ENCODE measurements around the gene CTBP1. TPM values are rescaled to one million over a fixed set of nuclear protein-coding genes. Genes with fewer than 3 reads are reported as not detected.

The CTBP1 gene
- total and polyA plus RNA-seq, 8 donors, result 91.5 to 131 (median 109) TPM

GRCh38 chr4:1207603-1208265, 41.2 kb downstream of the CTBP1 start:
- intact Hi-C loops (cut with DNase I), result no loop called here
- ATAC-seq (peak; percentile 28 to 67 (median 64)), DNase-seq (peak in 4 of 6 donors; percentile 68 to 86 (median 78)), FAIRE-seq (no peak)
- Histone ChIP-seq H3K36me3 (peaks cover 0 to 7% (median 6%) of the 10 kb centered on the region in 3 donors), H3K4me1 (peaks cover 10 to 35% (median 19%) of the 10 kb centered on the region in 3 donors), H3K4me3 (no peak overlapping the region), H3K27ac (peak overlapping the region in 2 of 4 donors; percentile 30 to 38), H3K9me3 (no peaks in the 10 kb centered on the region), H3K27me3 (no peaks in the 10 kb centered on the region)
- WGBS, 2 donors, result 59 to 60% methylated on average over 28 of the region's 31 CpGs
- no peak for TF ChIP-seq CTCF (IDR thresholded peaks at IDR 0.05)

GRCh38 chr4:1207157-1207470, 41.8 kb downstream of the CTBP1 start:
- DNase-seq (peak in 5 of 6 donors; percentile 5 to 82 (median 32)), ATAC-seq (no peak), FAIRE-seq (no peak)
- no peaks in the 10 kb centered on the region for H3K9me3 ChIP-seq
- intact Hi-C loops (cut with DNase I), result no loop called here
- WGBS, 2 donors, result 92 to 94% methylated on average over 12 of the region's 12 CpGs
- TF ChIP-seq CTCF (IDR thresholded peaks at IDR 0.05), result no peak
- H3K4me1 ChIP-seq, result peaks cover 10 to 29% (median 13%) of the 10 kb centered on the region in 3 donors
- no peak overlapping the region for H3K4me3 ChIP-seq
- H3K27me3 ChIP-seq, result no peaks in the 10 kb centered on the region
- peaks cover 0 to under 1% (median 0%) of the 10 kb centered on the region in 3 donors for H3K36me3 ChIP-seq
- H3K27ac ChIP-seq, result no peak overlapping the region

- 90 to 91% methylated on average over 17 to 21 of the region's 21 CpGs for WGBS, 2 donors
- Histone ChIP-seq H3K27me3 (no peaks in the 10 kb centered on the region), H3K4me3 (no peak overlapping the region), H3K4me1 (peaks cover 8 to 23% (median 13%) of the 10 kb centered on the region in 3 donors), H3K27ac (no peak overlapping the region), H3K9me3 (no peaks in the 10 kb centered on the region), H3K36me3 (no peaks in the 10 kb centered on the region)
- TF ChIP-seq CTCF (IDR thresholded peaks at IDR 0.05), result no peak
- ATAC-seq (no peak), DNase-seq (peak in 5 of 6 donors; percentile 11 to 71 (median 20)), FAIRE-seq (no peak)
- intact Hi-C loops (cut with DNase I), result no loop called here
Observed at GRCh38 chr4:1206299-1207156, 42.4 kb downstream of the CTBP1 start.

- H3K4me1 ChIP-seq, result peaks cover 3 to 16% (median 7%) of the 10 kb centered on the region in 3 donors
- no peaks in the 10 kb centered on the region for H3K9me3 ChIP-seq
- ATAC-seq (no peak), DNase-seq (peak in 5 of 6 donors; percentile 13 to 73 (median 28)), FAIRE-seq (no peak)
- no peaks in the 10 kb centered on the region for H3K27me3 ChIP-seq
- WGBS, 2 donors, result 89 to 92% methylated on average over 16 to 17 of the region's 17 CpGs
- no peak overlapping the region for H3K4me3 ChIP-seq
- H3K36me3 ChIP-seq, result no peaks in the 10 kb centered on the region
- intact Hi-C loops (cut with DNase I), result no loop called here
- no peak for TF ChIP-seq CTCF (IDR thresholded peaks at IDR 0.05)
- no peak overlapping the region for H3K27ac ChIP-seq
Observed at GRCh38 chr4:1205586-1206298, 43.2 kb downstream of the CTBP1 start.

Measured in pancreas (tissue), 10 donors.